GM20431 (cell line): ENCODE measurements around the gene DPH5.
"Not testable (repeated sequence)": the region's sequence is repeated elsewhere in the genome, so short reads cannot be mapped to it uniquely, and the experiment has no call there.

ENCODE experiments used
- in situ Hi-C: fragments of 300-500 bp; cut with MseI, MboI; formaldehyde crosslinking; loops from one replicate; pipeline ENCODE4 v1.15.0; 2020; ENCODE audit warnings: low sequenced_read_pairs; ENCODE audit not compliant: unreplicated experiment

Gene DPH5

GRCh38 chr1:101025657-101026429 lies at the start of gene DPH5:
DPH5 (minus strand) TSS chr1:101025784; CDS start chr1:101025443, 341 bp downstream.
- in situ Hi-C loops = no loop called here

GRCh38 chr1:101073836-101074235 lies 48.3 kb upstream of the DPH5 start:
- in situ Hi-C loops = no loop called here

DNA sequence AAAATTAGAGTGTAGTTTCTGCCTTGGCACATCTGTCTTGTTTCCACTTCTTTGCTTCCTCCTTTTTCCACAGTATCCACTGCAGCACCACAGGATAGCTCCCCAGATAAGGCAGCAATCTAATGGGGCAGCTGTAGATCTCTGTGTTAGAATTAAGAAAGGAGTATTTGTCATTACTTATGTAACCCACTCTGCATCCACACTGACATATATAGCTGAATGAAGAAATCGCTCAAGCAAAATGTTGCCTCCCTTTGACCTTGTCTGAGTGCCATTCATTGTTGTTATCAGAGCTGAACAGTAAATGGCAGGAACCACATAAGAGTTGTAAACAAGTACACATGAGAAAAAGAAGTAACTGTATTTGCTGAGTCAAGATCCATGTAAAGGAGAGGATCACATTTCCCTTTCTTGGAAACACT lies 45.9 kb upstream of the DPH5 start:
- in situ Hi-C loops = no loop called here

GRCh38 chr1:101069158-101069557 lies 43.6 kb upstream of the DPH5 start:
- in situ Hi-C loops = no loop called here

GRCh38 chr1:101066937-101067335 lies 41.4 kb upstream of the DPH5 start:
- in situ Hi-C loops = not testable (repeated sequence)

DNA sequence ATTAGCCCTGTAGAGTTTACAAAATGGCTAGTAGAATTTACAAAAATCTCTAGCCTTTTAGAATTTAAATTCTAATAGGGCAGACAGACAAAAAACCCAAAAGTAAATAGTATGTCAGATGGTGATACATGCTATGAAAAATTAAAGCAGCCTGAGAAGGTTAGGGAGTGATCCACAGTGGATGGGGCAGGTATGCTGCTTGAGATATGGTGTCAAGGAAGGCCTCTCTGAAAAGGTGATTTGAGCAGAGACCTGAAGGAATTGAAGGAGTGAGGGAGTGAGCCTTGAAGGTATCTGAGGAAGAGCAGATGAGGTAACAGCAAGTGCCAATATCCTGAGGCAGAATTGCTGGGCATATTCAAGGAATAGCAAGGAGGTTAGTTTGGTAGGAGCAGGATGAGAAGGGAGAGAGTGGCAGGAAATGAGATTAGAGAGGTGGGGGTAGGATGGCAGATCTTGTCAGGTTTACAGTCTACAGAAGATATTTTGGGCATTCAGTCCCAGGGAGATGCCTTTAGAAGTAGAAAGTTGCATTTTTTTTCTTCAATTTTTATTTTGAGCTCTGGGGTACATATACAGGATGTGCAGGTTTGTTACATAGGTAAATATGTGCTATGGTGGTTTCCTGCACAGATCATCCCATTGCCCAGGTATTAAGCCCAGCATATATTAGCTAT lies 40.8 kb upstream of the DPH5 start:
- in situ Hi-C loops = no loop called here

DNA sequence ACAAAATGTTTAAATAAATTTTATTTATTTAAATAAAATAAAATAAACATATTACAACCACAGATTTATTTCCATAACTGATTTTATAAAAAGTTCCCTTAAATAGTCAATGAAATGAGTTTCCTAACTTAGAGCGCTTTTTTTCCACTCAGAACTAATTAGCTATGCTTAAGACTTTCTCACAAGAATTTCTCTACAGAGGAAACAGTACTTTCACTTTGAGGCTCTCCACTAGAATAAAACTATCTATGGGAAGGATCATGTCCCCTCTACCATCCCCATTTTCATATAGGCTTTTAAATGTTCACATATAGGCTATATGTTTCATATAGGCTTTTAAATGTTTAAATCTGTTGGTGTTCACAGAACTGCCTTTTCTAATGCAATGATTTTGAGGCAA lies 40.0 kb upstream of the DPH5 start:
- in situ Hi-C loops = no loop called here

- in situ Hi-C loops = no loop called here
Observed at GRCh38 chr1:101064697-101065096, 39.1 kb upstream of the DPH5 start.

DNA sequence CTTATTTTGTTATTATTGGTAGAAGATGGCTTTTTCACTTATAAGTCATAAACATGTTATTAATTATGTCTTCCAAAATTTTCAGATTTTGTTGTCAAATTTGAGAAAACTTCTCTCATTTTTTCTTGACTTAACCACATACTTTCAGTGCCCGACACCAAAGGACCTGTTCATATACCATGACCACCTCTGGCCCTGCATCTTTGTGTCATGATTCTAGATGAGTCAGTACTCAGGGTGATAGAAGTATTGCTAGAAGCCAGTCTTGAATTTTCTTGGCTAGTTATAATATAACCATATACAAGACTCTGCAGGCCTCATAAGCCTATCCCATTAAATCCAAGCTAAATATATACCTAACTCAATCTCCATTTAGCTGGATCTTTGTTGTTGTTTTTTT lies 35.4 kb upstream of the DPH5 start:
- in situ Hi-C loops = no loop called here

GRCh38 chr1:101059945-101060542 lies 34.5 kb upstream of the DPH5 start:
- in situ Hi-C loops = no loop called here

DNA sequence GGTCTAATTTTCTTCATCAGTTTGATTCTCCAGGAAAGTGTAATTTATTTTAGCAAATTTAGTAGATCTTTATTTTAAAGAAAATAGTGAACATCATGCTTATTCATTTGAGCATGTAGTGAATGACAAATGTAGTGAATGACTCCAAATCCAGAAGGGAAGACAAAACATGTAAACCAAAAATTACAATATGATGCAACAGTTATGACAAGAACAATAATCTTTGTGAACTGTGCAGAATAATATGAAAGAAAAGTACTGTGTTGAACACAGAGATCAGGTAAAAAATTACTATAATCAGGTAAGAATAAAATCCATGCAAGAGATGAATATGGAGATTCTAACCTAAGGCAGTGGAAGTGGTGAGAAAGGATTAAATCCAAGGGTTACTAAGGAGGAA lies 30.0 kb upstream of the DPH5 start:
- in situ Hi-C loops = no loop called here

- in situ Hi-C loops = no loop called here
Observed at GRCh38 chr1:101051688-101052638, 26.4 kb upstream of the DPH5 start.

DNA sequence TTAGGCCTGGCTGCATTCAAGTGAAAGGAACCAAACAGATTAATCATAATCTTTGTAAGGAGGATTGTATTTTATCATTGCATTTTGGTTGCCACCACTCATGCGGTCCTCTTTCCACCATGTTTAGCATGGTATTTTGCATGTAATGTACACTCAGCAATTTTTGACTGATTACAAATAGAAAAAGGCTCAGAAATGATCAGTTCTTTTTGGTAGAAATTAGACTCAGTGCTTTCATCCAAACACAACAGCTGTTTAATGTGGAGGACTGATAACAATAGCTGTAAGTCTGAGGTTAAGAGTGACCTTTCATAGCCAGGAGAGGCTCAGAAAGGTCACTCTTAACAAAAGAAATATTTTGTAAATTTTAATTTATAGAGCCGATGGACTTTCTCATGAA lies 25.3 kb upstream of the DPH5 start:
- in situ Hi-C loops = no loop called here

- in situ Hi-C loops = no loop called here
Observed at GRCh38 chr1:101044749-101045148, 19.2 kb upstream of the DPH5 start.

GRCh38 chr1:101044259-101044658 lies 18.7 kb upstream of the DPH5 start:
- in situ Hi-C loops = no loop called here

GRCh38 chr1:101043776-101044175 lies 18.2 kb upstream of the DPH5 start:
- in situ Hi-C loops = no loop called here

DNA sequence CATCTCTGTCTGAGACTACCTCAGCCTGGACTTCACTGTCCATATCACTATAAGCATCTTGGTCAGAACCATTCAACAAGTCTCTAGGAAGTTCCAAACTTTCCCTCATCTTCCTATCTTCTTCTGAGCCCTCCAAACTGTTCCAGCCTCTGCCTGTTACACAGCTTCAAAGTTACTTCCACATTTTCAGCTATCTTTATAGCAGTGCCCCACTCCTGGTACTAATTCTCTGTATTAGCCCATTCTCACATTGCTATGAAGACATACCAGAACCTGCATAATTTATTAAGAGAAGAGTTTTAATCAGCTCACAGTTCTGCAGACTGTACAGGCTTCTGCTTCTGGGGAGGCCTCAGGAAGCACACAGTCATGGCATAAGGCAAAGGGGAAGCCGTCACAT lies 15.7 kb upstream of the DPH5 start:
- in situ Hi-C loops = no loop called here

GRCh38 chr1:101040666-101041065 lies 15.1 kb upstream of the DPH5 start:
- in situ Hi-C loops = no loop called here

- in situ Hi-C loops = no loop called here
Observed at GRCh38 chr1:101039245-101039644, 13.7 kb upstream of the DPH5 start.

DNA sequence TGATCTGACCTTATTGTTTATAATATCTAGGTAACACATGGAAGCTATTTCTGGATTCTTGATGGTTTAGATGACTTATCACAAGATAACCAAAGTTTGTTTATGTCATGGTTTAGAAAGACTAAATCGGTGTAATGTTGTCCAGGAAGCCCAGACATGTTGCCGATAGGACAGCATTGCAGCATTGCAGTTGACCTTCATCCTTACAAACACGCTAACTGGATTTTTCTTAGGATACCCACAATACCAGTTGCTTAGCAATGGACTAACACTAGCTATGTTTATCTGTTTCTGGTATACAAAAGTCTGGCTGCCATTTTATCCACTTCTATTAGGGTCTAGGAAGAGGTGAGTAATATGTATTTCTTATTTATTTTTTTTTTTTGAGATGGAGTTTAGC lies 11.7 kb upstream of the DPH5 start:
- in situ Hi-C loops = no loop called here
